Activated CD8-positive, alpha-beta T cell treated with anti-CD3 and anti-CD28 coated beads, Interleukin-2, amount 10 ng/mL, durations not matched to agents 7 days and 5 days (primary cell): Measurements from ENCODE around the gene FBXO41. TPM values are rescaled to one million over a fixed set of nuclear protein-coding genes. Genes with fewer than 3 reads are reported as not detected.
A peak's percentile ranks its signal among the peaks of the same experiment; 100 is the strongest.

ENCODE experiments used
- ATAC-seq: fragments of 150-1000 bp; cut with Tn5 transposase; one replicate; pipeline ENCODE4 v1.10.0; 2021; ENCODE audit warnings: moderate library complexity
- CTCF ChIA-PET: fragments of 350-600 bp; sonication (Branson Sonifier 250); formaldehyde crosslinking; loops from one replicate; lab custom pipeline; 2021; ENCODE audit warnings: antibody characterized with exemption; lab: Charles Lee
- POLR2A ChIA-PET: fragments of 350-600 bp; sonication (Branson Sonifier 250); formaldehyde crosslinking; loops from one replicate; lab custom pipeline; 2021; ENCODE audit warnings: antibody characterized with exemption; lab: Charles Lee
- DNase-seq: peaks from one replicate; pipeline ENCODE4 v3.0.0-alpha.2; 2020
- H3K27ac Mint-ChIP-seq: one replicate; pipeline ENCODE4 v1.8.0; 2021; ENCODE audit warnings: mild to moderate bottlenecking, mixed read lengths
- H3K27me3 Mint-ChIP-seq: one replicate; pipeline ENCODE4 v1.8.0; 2021; ENCODE audit warnings: low read depth, mixed read lengths
- H3K36me3 Mint-ChIP-seq: one replicate; pipeline ENCODE4 v1.8.0; 2021; ENCODE audit warnings: low read depth, mixed read lengths
- H3K4me1 Mint-ChIP-seq: one replicate; pipeline ENCODE4 v1.8.0; 2021; ENCODE audit warnings: low read depth, mixed read lengths
- H3K4me3 Mint-ChIP-seq: one replicate; pipeline ENCODE4 v1.8.0; 2021; ENCODE audit warnings: mild to moderate bottlenecking, mixed read lengths
- H3K9me3 Mint-ChIP-seq: one replicate; pipeline ENCODE4 v1.8.0; 2022; ENCODE audit warnings: mixed read lengths; ENCODE audit not compliant: insufficient read depth
- total RNA-seq, 2 experiments: library from RNA; stranded (reverse); gene quantifications; one replicate each; pipeline ENCODE4 v1.2.3, GENCODE V29; 2021

The FBXO41 gene
- total RNA-seq, 2 experiments from 2014 or later = 32.0 to 32.3 TPM

DNA sequence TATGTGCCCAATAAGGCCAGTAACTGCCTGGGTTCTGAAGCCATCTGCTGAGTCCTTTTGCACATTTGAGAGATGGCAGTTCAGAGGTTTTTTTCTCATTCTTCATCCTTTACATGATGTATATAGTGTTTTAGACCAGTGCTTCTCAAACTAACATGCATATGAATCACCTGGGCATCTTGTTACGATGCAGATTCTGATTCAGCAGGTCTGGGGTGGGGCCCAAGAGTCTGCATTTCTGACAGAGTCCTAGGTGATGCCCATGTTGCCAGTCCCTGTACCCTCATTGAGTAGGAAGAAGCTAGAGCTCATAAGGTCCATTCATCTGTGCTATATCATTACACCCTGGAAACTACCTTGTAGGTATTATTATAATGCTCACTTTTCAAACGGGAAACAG lies 66.5 kb downstream of the FBXO41 start:
- Mint-ChIP-seq H3K4me3 (no peak overlapping the region), H3K9me3 (no peaks in the 10 kb centered on the region), H3K4me1 (peaks cover 24% of the 10 kb centered on the region), H3K36me3 (peaks cover 21% of the 10 kb centered on the region), H3K27ac (no peak overlapping the region), H3K27me3 (no peaks in the 10 kb centered on the region)
- POLR2A ChIA-PET = interaction anchor here (5.3 kb wide), 1 partner anchor 16 kb away, joined by 21 read pairs; the partner anchor contains the start of genes CCT7 and PRADC1
- CTCF ChIA-PET = interaction anchor here (2.2 kb wide), 1 partner anchor 41 kb away, joined by 10 read pairs; no protein-coding TSS in a partner anchor
- ATAC-seq (no peak), DNase-seq (no peak)

DNA sequence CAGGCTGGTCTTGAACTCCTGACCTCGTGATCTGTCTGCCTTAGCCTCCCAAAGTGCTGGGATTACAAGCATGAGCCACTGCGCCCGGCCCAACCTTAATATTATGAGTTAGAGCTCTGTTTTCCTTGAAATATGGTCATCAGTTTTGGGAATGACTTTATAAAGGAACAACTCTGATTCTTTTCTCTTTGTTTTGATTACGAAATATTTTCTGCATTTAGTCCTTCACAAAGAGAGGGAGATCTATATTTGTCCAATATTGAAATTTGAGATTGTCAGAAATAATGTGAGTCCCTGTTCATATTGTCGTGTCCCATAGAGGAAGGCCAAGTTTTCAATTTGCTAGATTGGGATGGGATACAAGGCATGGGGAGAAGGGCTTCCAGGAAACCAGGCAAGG lies 67.1 kb downstream of the FBXO41 start:
- H3K27me3 Mint-ChIP-seq = no peaks in the 10 kb centered on the region
- H3K36me3 Mint-ChIP-seq = peaks cover 18% of the 10 kb centered on the region
- no peaks in the 10 kb centered on the region for H3K9me3 Mint-ChIP-seq
- no peak overlapping the region for H3K4me3 Mint-ChIP-seq
- ATAC-seq (no peak), DNase-seq (no peak)
- ChIA-PET POLR2A (interaction anchor here (5.3 kb wide), 1 partner anchor 16 kb away, joined by 21 read pairs; the partner anchor contains the start of genes CCT7 and PRADC1), CTCF (interaction anchor here (1.6 to 2.2 kb wide), 2 partner anchors 40 to 73 kb away, joined by 4 to 10 read pairs; no protein-coding TSS in a partner anchor)
- H3K4me1 Mint-ChIP-seq = peaks cover 28% of the 10 kb centered on the region
- H3K27ac Mint-ChIP-seq = no peak overlapping the region

DNA sequence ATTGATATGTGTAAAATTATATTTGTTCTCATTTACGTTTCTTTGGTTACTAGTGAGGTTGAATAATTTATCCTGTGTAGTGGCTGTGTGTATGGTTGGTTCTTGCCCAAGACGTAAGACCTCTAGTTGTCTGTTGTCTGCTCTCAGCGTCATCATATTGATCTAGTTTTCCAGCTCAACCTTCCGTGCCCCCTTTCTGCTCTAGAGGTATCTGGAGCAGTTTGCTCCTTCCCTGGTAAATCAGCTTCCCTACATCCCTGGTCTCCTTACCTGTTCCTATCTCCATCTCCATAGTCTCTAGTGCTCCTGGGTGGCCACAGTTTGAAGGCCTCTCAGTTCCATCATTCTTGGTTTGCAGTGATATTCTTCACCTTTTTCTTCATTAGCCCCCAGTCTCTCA lies 69.0 kb downstream of the FBXO41 start:
- ATAC-seq (no peak), DNase-seq (no peak)
- CTCF ChIA-PET = interaction anchor here (0.9 to 1.8 kb wide), 4 partner anchors 10 to 75 kb away, joined by 4 to 6 read pairs (median 5); partner anchors contain the start of gene PRADC1
- H3K27ac Mint-ChIP-seq = no peak overlapping the region
- H3K36me3 Mint-ChIP-seq = peaks cover 5% of the 10 kb centered on the region
- no peaks in the 10 kb centered on the region for H3K9me3 Mint-ChIP-seq
- POLR2A ChIA-PET = interaction anchor here (1.0 kb wide), 2 partner anchors 11 to 19 kb away, joined by 4 to 5 read pairs; partner anchors contain the start of gene CCT7
- H3K4me3 Mint-ChIP-seq = peak overlapping the region; percentile 92
- peaks cover 28% of the 10 kb centered on the region for H3K4me1 Mint-ChIP-seq
- H3K27me3 Mint-ChIP-seq = no peaks in the 10 kb centered on the region

DNA sequence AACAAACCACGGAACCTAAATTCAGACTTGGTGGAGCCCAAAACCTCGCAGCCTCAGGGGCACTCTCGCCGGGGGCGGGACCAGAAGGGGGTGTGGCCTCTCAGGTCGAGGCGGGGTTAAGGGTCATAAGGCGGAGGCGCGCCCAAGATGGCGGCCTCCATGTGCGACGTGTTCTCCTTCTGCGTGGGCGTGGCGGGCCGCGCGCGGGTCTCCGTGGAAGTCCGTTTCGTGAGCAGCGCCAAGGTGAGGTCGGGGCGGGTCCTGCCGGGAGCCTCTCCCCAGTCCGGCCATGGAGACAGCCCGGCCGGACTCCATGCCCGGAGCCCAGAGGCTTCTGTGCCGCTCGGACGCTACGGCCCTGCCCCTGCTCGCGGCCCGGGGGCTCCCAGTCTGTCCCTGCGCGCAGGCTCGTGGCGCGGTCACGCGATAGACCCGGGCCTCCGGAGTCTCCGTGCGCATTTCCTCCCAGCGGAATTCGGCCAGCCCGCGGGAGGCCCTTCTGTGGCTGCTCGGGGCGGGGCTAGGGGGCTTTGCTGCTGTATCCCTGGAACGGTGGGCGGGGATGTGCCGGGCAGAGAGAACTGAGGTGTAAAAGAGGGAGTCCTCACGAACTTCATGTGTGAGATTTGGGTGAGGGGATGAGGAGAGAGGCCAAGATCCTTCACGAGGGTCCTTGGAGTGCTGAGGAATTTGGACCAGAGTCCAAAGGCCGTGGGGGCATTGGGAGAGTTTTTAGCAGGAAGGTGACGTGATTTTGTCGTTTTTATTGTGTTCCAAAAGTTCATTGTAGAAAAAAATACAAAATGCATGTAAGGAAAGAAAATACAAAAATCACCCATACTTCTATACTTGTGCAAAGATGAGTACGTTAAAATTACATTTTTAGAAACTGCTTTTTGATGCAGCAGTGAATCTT lies 69.9 kb downstream of the FBXO41 start, which contains the start of gene SMYD5:
TSS of gene SMYD5 (plus strand) at position 126 of the 916 bp plus-strand sequence. CDS start at position 148, 22 bp downstream.
- Mint-ChIP-seq H3K4me3 (peak within 1 kb of the TSS; percentile 92), H3K9me3 (no peaks in the 10 kb centered on the region), H3K27ac (peak within 1 kb of the TSS; percentile 88), H3K4me1 (peaks cover 28% of the 10 kb centered on the region), H3K27me3 (peaks cover 3% of the 10 kb centered on the region), H3K36me3 (peaks cover 5% of the 10 kb centered on the region)
- ChIA-PET POLR2A (interaction anchor here (1.0 to 2.0 kb wide), 3 partner anchors 12 to 37 kb away, joined by 4 to 5 read pairs (median 5); partner anchors contain the start of gene CCT7), CTCF (interaction anchor here (0.9 to 6.9 kb wide), 9 partner anchors 10 to 320 kb away, joined by 4 to 112 read pairs (median 19); partner anchors contain the start of genes CCT7 and PRADC1)
- DNase-seq (peak; percentile 94), ATAC-seq (peak; percentile 95)

DNA sequence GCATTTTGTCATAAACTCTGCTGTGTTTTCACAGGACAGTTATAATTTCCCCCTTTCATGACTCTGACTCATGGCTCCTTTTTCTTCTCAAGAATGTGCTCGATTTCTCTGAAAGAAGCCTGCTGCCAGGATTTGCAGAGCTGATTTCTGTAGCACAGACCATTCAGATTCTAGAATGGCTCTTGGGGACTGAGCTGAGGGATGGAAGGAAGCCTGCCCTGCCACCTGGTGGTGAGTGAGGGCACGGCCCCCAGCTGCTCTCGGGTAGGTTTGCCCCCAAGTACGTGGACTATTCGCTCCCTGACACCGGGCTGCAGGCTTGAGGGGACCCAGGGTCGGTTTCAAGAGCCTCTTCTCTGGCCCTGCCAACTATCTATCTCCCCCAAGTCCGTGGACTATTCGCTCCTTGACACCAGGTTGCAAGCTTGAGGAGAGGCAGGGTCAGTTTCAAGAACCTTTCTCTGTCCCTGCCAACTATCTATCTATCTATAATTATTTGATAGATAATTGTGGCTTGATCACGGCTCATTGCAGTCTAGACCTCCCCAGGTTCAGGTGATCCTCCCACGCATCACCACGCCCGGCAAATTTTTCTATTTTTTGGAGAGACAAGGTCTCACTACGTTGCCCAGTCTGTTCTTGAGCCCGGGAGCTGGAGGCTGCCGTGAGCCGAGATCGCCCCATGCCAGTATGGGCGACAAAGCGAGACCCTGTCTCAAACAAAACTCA lies 71.7 kb downstream of the FBXO41 start:
- Mint-ChIP-seq H3K27ac (no peak overlapping the region), H3K9me3 (no peaks in the 10 kb centered on the region)
- POLR2A ChIA-PET = interaction anchor here (0.8 to 2.0 kb wide), 5 partner anchors 19 to 35 kb away, joined by 3 to 5 read pairs (median 3); partner anchors contain the start of genes CCT7 and PRADC1

DNA sequence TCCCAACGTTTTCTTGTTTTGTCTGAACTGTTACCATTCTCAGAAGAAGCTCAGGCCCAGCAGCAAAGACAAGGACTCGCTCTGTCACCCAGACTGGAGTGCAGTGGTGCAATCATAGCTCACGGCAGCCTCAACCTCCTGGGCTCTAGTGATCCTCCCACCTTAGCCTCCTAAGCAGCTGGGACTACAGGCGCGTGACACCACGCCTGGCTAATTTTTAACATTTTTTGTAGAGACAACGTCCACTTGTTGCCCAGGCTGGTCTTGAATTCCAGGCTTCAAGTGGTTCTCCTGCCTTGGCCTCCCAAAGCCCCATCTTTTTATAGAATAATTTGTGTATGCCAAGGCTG lies 72.2 kb downstream of the FBXO41 start:
- Mint-ChIP-seq H3K4me3 (no peak overlapping the region), H3K36me3 (peaks cover 2% of the 10 kb centered on the region), H3K27me3 (peaks cover 10% of the 10 kb centered on the region), H3K9me3 (no peaks in the 10 kb centered on the region), H3K27ac (no peak overlapping the region), H3K4me1 (peaks cover 28% of the 10 kb centered on the region)
- ATAC-seq (no peak), DNase-seq (no peak)
- CTCF ChIA-PET = interaction anchor here (0.6 to 6.9 kb wide), 38 partner anchors 9 to 353 kb away, joined by 3 to 112 read pairs (median 4); partner anchors contain the start of genes ALMS1, CCT7, EGR4 and FBXO41
- POLR2A ChIA-PET = interaction anchor here (0.8 to 2.0 kb wide), 4 partner anchors 19 to 35 kb away, joined by 3 to 5 read pairs (median 4); partner anchors contain the start of gene CCT7

More for the DNA sequence above, 71.7 kb downstream of the FBXO41 start:
- DNase-seq = peak; percentile 83
- H3K4me1 Mint-ChIP-seq = peaks cover 28% of the 10 kb centered on the region
- peak; percentile 73 for ATAC-seq
- peak overlapping the region; percentile 14 for H3K4me3 Mint-ChIP-seq
- CTCF ChIA-PET = interaction anchor here (0.6 to 6.9 kb wide), 41 partner anchors 8 to 419 kb away, joined by 3 to 112 read pairs (median 4); partner anchors contain the start of genes ALMS1, CCT7, EGR4 and FBXO41
- H3K27me3 Mint-ChIP-seq = peaks cover 10% of the 10 kb centered on the region
- H3K36me3 Mint-ChIP-seq = peaks cover 2% of the 10 kb centered on the region

DNA sequence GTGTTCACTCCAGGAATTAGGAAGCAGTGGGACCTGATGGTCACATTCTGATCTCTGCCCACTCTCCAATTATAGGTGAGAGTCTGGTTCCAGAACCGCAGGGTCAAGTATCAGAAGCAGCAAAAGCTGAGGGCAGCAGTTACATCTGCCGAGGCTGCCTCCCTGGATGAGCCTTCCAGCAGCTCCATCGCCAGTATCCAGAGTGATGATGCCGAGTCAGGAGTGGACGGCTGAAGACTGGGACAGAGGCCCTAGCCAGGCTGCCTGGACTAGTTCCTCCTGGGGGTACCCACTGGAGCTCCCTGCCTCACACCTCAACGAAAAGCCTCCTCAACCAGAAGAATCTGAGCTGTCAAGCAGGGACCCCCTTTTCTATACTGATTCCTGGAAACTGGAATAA lies 73.6 kb downstream of the FBXO41 start:
- Mint-ChIP-seq H3K4me3 (no peak overlapping the region), H3K36me3 (peaks cover 2% of the 10 kb centered on the region), H3K27ac (no peak overlapping the region), H3K27me3 (peaks cover 15% of the 10 kb centered on the region), H3K4me1 (peaks cover 27% of the 10 kb centered on the region), H3K9me3 (no peaks in the 10 kb centered on the region)
- DNase-seq (no peak), ATAC-seq (no peak)
- ChIA-PET POLR2A (no interaction called here), CTCF (interaction anchor here (1.3 to 6.9 kb wide), 4 partner anchors 20 to 317 kb away, joined by 3 to 112 read pairs (median 5); no protein-coding TSS in a partner anchor)

DNA sequence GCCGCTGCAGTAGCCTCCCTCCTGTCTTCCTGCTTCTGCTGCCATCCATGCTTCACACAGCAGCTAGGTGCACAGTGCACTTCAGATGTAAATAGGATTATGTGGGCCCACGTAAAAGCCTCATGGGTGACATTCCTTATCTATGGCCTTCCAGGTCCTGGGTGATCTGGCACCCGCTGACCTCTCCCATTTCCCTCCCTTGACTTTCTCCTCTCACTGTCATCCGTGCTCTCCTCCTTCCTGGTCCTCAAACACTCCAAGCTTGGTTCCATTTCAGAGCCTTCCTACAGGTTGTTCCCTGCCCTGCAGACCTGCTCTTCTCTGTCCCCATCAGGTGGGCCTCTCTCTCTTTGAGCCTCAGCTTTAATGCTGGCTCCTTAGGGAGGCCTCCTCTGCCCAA lies 74.3 kb downstream of the FBXO41 start:
- DNase-seq = no peak
- peaks cover 2% of the 10 kb centered on the region for H3K36me3 Mint-ChIP-seq
- POLR2A ChIA-PET = no interaction called here
- CTCF ChIA-PET = interaction anchor here (1.3 to 6.9 kb wide), 4 partner anchors 21 to 317 kb away, joined by 3 to 112 read pairs (median 5); no protein-coding TSS in a partner anchor
- no peak overlapping the region for H3K4me3 Mint-ChIP-seq
- H3K9me3 Mint-ChIP-seq = no peaks in the 10 kb centered on the region
- H3K27ac Mint-ChIP-seq = no peak overlapping the region
- peaks cover 20% of the 10 kb centered on the region for H3K4me1 Mint-ChIP-seq
- ATAC-seq = no peak
- H3K27me3 Mint-ChIP-seq = peaks cover 17% of the 10 kb centered on the region

DNA sequence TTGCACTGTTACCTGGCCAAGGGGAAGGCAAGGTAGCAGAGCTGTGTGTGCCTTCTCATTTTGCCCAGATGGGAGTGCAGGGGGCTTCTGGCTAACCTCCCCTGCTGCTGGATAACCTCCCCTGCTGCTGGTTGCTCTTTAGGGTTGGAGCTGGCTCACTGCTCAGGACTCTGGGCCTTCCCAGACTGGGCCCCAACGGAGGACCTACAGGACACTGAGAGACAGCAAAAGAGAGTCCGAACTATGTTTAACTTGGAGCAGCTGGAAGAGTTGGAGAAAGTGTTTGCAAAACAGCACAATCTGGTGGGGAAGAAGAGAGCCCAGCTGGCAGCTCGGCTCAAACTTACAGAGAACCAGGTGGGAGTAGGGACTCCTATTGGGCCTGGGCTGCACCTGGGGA lies 76.0 kb downstream of the FBXO41 start:
- H3K4me1 Mint-ChIP-seq = peaks cover 11% of the 10 kb centered on the region
- POLR2A ChIA-PET = no interaction called here
- H3K27me3 Mint-ChIP-seq = peaks cover 29% of the 10 kb centered on the region
- H3K9me3 Mint-ChIP-seq = no peaks in the 10 kb centered on the region
- DNase-seq = no peak
- H3K36me3 Mint-ChIP-seq = no peaks in the 10 kb centered on the region
- CTCF ChIA-PET = interaction anchor here (0.9 to 6.9 kb wide), 2 partner anchors 31 to 85 kb away, joined by 3 to 112 read pairs; partner anchors contain the start of gene EGR4
- H3K27ac Mint-ChIP-seq = no peak overlapping the region
- no peak for ATAC-seq
- H3K4me3 Mint-ChIP-seq = no peak overlapping the region

DNA sequence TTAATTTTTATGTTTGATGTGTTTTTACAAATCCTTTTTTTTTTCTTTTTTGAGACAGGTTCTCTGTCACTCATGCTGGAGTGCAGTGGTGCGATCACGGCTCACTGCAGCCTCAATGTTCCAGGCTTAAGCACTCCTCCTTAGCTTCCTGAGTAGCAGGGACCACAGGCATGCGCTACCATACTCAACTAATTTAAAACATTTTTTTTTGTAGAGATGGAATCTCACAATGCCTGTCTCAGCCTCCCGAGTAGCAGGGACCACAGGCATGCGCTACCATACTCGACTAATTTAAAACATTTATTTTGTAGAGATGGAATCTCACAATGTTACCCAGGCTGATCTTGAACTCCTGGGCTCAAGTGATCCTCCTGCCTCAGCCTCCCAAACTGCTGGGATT lies 78.7 kb downstream of the FBXO41 start:
- ATAC-seq = no peak
- Mint-ChIP-seq H3K4me3 (no peak overlapping the region), H3K27ac (no peak overlapping the region), H3K4me1 (peaks cover 6% of the 10 kb centered on the region), H3K27me3 (peaks cover 42% of the 10 kb centered on the region), H3K9me3 (no peaks in the 10 kb centered on the region), H3K36me3 (no peaks in the 10 kb centered on the region)
- CTCF ChIA-PET = no interaction called here
- POLR2A ChIA-PET = no interaction called here
- DNase-seq = no peak
